WERI-Rb-1 (cell line): ENCODE measurements around the gene PDE4B.

Experiments
- DNase-seq: peaks from one replicate; pipeline ENCODE4 v3.0.0-alpha.2; 2020
- H3K27ac ChIP-seq: fragments of 250-450 bp; sonication (Bioruptor Pico); 2 replicates; pipeline ENCODE4 v1.5.1; 2020; ENCODE audit warnings: mild to moderate bottlenecking, moderate library complexity
- H3K27me3 ChIP-seq: fragments of 250-450 bp; sonication (Bioruptor Pico); 2 replicates; pipeline ENCODE4 v1.5.1; 2021; ENCODE audit warnings: mild to moderate bottlenecking, low read depth, moderate library complexity; ENCODE audit not compliant: insufficient read depth, severe bottlenecking
- H3K36me3 ChIP-seq: fragments of 250-450 bp; sonication (Bioruptor Pico); 2 replicates; pipeline ENCODE4 v1.5.1; 2020; ENCODE audit warnings: mild to moderate bottlenecking, moderate library complexity
- H3K4me3 ChIP-seq: 2 replicates; pipeline ENCODE4 v1.5.1; 2011; ENCODE audit warnings: low read depth, mild to moderate bottlenecking, control low read depth, low read length
- H3K9me3 ChIP-seq: fragments of 250-450 bp; sonication (Bioruptor Pico); 2 replicates; pipeline ENCODE4 v1.5.1; 2021; ENCODE audit warnings: mild to moderate bottlenecking, moderate library complexity; ENCODE audit not compliant: severe bottlenecking
- CTCF ChIP-seq: IDR thresholded peaks from 2 replicates; pipeline ENCODE4 v1.5.1; 2011; ENCODE audit warnings: low read depth, mild to moderate bottlenecking, control low read depth, inconsistent platforms, low read length

Gene PDE4B

GRCh38 chr1:66365635-66366034 is 572.9 kb downstream of the PDE4B start:
- H3K36me3 ChIP-seq: no peaks in the 10 kb centered on the region
- DNase-seq: no peak
- H3K4me3 ChIP-seq: no peak overlapping the region

GRCh38 chr1:66366634-66367033 is 573.9 kb downstream of the PDE4B start:
- Histone ChIP-seq H3K4me3 (no peak overlapping the region), H3K9me3 (no peaks in the 10 kb centered on the region), H3K27ac (no peak overlapping the region), H3K36me3 (no peaks in the 10 kb centered on the region), H3K27me3 (no peaks in the 10 kb centered on the region)
- no peak for DNase-seq
- TF ChIP-seq CTCF: no peak

More at GRCh38 chr1:66365635-66366034, 572.9 kb downstream of the PDE4B start:
- TF ChIP-seq CTCF: no peak
- H3K27ac ChIP-seq: no peak overlapping the region
- H3K27me3 ChIP-seq: no peaks in the 10 kb centered on the region
- H3K9me3 ChIP-seq: no peaks in the 10 kb centered on the region

GRCh38 chr1:66367369-66367768 is 574.7 kb downstream of the PDE4B start:
- no peak for TF ChIP-seq CTCF
- H3K4me3 ChIP-seq: no peak overlapping the region
- H3K9me3 ChIP-seq: no peaks in the 10 kb centered on the region
- no peak overlapping the region for H3K27ac ChIP-seq
- no peaks in the 10 kb centered on the region for H3K27me3 ChIP-seq
- no peak for DNase-seq
- no peaks in the 10 kb centered on the region for H3K36me3 ChIP-seq

GRCh38 chr1:66368261-66368660 is 575.6 kb downstream of the PDE4B start:
- H3K4me3 ChIP-seq: no peak overlapping the region
- no peak for TF ChIP-seq CTCF
- no peaks in the 10 kb centered on the region for H3K36me3 ChIP-seq
- H3K27ac ChIP-seq: no peak overlapping the region
- no peaks in the 10 kb centered on the region for H3K27me3 ChIP-seq
- H3K9me3 ChIP-seq: no peaks in the 10 kb centered on the region
- no peak for DNase-seq

GRCh38 chr1:66370462-66370971 is 577.8 kb downstream of the PDE4B start:
- TF ChIP-seq CTCF: no peak
- Histone ChIP-seq H3K36me3 (no peaks in the 10 kb centered on the region), H3K27ac (no peak overlapping the region), H3K9me3 (no peaks in the 10 kb centered on the region), H3K4me3 (no peak overlapping the region), H3K27me3 (no peaks in the 10 kb centered on the region)
- DNase-seq: no peak
